ENCODE results near the gene SFXN3. TPM values are rescaled to one million over a fixed set of nuclear protein-coding genes. Genes with fewer than 3 reads are reported as not detected.

SFXN3 gene
- total and polyA plus RNA-seq, 10 of the 15 experiments (the other 5 are each of a cell fraction or from before 2014, with no cell fraction given), result 0.05 to 11.3 (median 1.2) TPM

DNA sequence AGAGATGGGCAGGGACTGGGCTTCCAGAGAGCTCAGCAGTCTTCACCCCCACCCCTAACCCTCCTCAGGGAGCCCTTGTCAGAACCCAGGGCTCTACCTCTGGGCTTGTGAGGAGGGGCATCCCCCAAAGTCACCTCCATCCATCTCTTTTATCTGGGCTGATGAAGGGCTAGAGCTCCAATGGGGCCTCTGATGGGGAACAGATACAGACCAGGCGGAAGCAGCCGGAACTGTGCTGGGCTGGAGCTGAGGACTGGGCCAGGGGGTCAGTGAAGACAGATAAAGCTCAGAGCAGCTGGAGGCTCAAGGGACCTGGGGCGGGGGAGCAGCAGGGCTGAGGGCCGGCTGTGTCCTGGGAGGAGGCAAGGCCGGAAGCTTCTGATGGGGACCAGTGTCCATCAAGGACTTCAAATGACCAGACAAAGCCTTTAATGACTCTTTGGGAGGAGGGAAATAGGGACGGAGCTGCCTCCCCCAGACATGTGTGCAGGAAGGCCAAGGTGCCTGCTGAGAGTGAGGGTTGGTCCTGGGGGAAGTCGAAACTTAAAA lies 40.9 kb downstream of the SFXN3 start:
- H3K27ac ChIP-seq (ENCODE audit: control insufficient read depth, insufficient read depth), result no peak overlapping the region
- RAD21 ChIA-PET (ENCODE audit: unreplicated experiment), result interaction anchor here (0.6 to 1.4 kb wide), 8 partner anchors 13 to 640 kb away, joined by 3 to 7 read pairs (median 4); no protein-coding TSS in a partner anchor
- no peak overlapping the region for H3K4me3 ChIP-seq
- 77% methylated on average over 7 of the region's 7 CpGs for WGBS (ENCODE audit: insufficient coverage, insufficient replicate concordance, low lambda C conversion rate, missing lambda C conversion rate)
- no peaks in the 10 kb centered on the region for H3K79me2 ChIP-seq (ENCODE audit: control insufficient read depth, insufficient read depth, low read length)
- no peak for FAIRE-seq
- no peak overlapping the region for H3K9ac ChIP-seq (ENCODE audit: control insufficient read depth, insufficient read depth, low read length)
- ATAC-seq, result no peak
- SMC1A ChIA-PET (ENCODE audit: uncharacterized antibody, unreplicated experiment), result interaction anchor here (0.7 to 1.9 kb wide), 5 partner anchors 11 to 116 kb away, joined by 3 to 8 read pairs (median 3); partner anchors contain the start of gene KAZALD1
- no TSS peak for BruUV-seq (replicated peaks)
- H3K36me3 ChIP-seq (ENCODE audit: control insufficient read depth in 2 of 2, insufficient read depth in 2 of 2, low read length in 1 of 2), result no peaks in the 10 kb centered on the region
- in situ Hi-C loops (cut with MboI), result no loop called here
- no peak for DNase-seq (ENCODE audit: low read depth, low spot score)
- H3K4me2 ChIP-seq (ENCODE audit: control insufficient read depth, insufficient read depth), result no peak overlapping the region
- CTCF ChIA-PET, result interaction anchor here (1.0 to 23.4 kb wide), 4 partner anchors 22 to 58 kb away, joined by 3 to 885 read pairs (median 4); partner anchors contain the start of gene KAZALD1
- intact Hi-C loops (cut with micrococcal nuclease; ENCODE audit: unreplicated experiment), result no loop called here
- peaks cover 0 to 5% of the 10 kb centered on the region in 2 experiments; a peak in 3 of 4 replicates for H3K27me3 ChIP-seq (replicated peaks in 1 of 2; ENCODE audit: control insufficient read depth in 2 of 2, insufficient read depth in 2 of 2, low read length in 1 of 2)
- TF ChIP-seq, protein P1, sequence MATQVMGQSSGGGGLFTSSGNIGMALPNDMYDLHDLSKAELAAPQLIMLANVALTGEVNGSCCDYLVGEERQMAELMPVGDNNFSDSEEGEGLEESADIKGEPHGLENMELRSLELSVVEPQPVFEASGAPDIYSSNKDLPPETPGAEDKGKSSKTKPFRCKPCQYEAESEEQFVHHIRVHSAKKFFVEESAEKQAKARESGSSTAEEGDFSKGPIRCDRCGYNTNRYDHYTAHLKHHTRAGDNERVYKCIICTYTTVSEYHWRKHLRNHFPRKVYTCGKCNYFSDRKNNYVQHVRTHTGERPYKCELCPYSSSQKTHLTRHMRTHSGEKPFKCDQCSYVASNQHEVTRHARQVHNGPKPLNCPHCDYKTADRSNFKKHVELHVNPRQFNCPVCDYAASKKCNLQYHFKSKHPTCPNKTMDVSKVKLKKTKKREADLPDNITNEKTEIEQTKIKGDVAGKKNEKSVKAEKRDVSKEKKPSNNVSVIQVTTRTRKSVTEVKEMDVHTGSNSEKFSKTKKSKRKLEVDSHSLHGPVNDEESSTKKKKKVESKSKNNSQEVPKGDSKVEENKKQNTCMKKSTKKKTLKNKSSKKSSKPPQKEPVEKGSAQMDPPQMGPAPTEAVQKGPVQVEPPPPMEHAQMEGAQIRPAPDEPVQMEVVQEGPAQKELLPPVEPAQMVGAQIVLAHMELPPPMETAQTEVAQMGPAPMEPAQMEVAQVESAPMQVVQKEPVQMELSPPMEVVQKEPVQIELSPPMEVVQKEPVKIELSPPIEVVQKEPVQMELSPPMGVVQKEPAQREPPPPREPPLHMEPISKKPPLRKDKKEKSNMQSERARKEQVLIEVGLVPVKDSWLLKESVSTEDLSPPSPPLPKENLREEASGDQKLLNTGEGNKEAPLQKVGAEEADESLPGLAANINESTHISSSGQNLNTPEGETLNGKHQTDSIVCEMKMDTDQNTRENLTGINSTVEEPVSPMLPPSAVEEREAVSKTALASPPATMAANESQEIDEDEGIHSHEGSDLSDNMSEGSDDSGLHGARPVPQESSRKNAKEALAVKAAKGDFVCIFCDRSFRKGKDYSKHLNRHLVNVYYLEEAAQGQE (IDR thresholded peaks at IDR 0.05; ENCODE audit: low read depth, low read length), result no peak
- TF ChIP-seq SIX5 (IDR thresholded peaks at IDR 0.05; ENCODE audit: low read depth, low read length, severe bottlenecking) (no peak), TCF12 (IDR thresholded peaks at IDR 0.05; ENCODE audit: low read depth, low read length) (no peak), BHLHE40 (IDR thresholded peaks at IDR 0.05; ENCODE audit: borderline replicate concordance in 1 of 2, low read depth in 2 of 2, low read length in 1 of 2) (no peak), STAT3 (IDR thresholded peaks at IDR 0.05; ENCODE audit: low read depth, low read length) (no peak), RAD51 (IDR thresholded peaks at IDR 0.05) (no peak), SREBF2 (IDR thresholded peaks at IDR 0.05; ENCODE audit: low read length) (no peak), SUZ12 (IDR thresholded peaks at IDR 0.05; ENCODE audit: unreplicated experiment) (no peak), YBX1 (IDR thresholded peaks at IDR 0.05) (no peak)
- TF ChIP-seq, protein P2, sequence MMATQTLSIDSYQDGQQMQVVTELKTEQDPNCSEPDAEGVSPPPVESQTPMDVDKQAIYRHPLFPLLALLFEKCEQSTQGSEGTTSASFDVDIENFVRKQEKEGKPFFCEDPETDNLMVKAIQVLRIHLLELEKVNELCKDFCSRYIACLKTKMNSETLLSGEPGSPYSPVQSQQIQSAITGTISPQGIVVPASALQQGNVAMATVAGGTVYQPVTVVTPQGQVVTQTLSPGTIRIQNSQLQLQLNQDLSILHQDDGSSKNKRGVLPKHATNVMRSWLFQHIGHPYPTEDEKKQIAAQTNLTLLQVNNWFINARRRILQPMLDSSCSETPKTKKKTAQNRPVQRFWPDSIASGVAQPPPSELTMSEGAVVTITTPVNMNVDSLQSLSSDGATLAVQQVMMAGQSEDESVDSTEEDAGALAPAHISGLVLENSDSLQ (IDR thresholded peaks at IDR 0.05), result no peak
- TF ChIP-seq, protein P3, sequence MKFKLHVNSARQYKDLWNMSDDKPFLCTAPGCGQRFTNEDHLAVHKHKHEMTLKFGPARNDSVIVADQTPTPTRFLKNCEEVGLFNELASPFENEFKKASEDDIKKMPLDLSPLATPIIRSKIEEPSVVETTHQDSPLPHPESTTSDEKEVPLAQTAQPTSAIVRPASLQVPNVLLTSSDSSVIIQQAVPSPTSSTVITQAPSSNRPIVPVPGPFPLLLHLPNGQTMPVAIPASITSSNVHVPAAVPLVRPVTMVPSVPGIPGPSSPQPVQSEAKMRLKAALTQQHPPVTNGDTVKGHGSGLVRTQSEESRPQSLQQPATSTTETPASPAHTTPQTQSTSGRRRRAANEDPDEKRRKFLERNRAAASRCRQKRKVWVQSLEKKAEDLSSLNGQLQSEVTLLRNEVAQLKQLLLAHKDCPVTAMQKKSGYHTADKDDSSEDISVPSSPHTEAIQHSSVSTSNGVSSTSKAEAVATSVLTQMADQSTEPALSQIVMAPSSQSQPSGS (IDR thresholded peaks at IDR 0.05; ENCODE audit: low read length), result no peak
- no peaks in the 10 kb centered on the region for H3K9me3 ChIP-seq (replicated peaks; ENCODE audit: control insufficient read depth, insufficient read depth, low read length)
- peaks cover 20% of the 10 kb centered on the region for H3K4me1 ChIP-seq (ENCODE audit: control insufficient read depth, insufficient read depth, low read length)
- POLR2A ChIA-PET, result interaction anchor here (0.6 to 1.4 kb wide), 3 partner anchors 11 to 330 kb away, joined by 3 to 8 read pairs (median 6); partner anchors contain the start of gene KAZALD1
- no peak overlapping the region for H2AFZ ChIP-seq (ENCODE audit: control insufficient read depth, low read depth, low read length)
- H4K20me1 ChIP-seq (ENCODE audit: control insufficient read depth, insufficient read depth), result no peaks in the 10 kb centered on the region
